HG03103 (cell line): ENCODE results near the gene CAMK2N2.

Experiments used
- ATAC-seq: cut with Tn5 transposase; IDR thresholded peaks from one replicate; pipeline ENCODE4 v1.9.1; 2021; ENCODE audit warnings: low read depth; ENCODE audit not compliant: unreplicated experiment

CAMK2N2 gene

DNA sequence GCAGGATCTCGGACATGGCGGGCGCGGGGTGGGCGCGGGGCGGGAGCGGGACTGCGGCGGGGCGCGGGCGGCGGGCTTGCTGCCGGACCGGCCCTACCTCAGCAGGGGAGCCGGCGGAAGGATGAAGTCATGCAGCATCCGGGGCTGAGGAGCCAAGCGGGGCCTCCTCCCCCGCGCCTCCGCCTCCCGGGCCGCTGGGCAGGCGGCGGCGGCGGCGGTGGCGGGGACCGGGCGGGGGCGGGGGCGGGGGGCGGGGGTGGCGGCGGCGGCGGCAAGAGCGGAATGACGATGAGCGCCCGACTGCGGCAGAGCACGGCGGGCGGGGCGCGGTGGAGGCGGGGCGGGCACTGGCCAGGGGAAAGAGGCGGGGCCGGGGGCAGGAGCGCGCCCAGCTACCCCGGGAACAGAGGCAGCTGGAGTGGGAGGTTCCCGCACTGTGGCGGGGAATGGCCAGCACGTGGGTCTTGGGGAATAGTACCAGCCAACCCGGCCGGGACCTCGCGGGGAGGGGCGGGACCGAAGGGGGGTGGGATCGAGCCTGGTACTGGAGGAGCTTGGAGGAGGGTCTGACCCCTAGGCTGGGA, at the start of gene CAMK2N2:
TSS of gene CAMK2N2 (minus strand) at position 284 of the 584 bp plus-strand sequence. CDS start at position 16, 268 bp downstream.
- ATAC-seq, result no peak

GRCh38 chr3:184308744-184309143, 47.4 kb upstream of the CAMK2N2 start:
- ATAC-seq, result no peak

GRCh38 chr3:184307915-184308314, 46.6 kb upstream of the CAMK2N2 start:
- no peak for ATAC-seq

DNA sequence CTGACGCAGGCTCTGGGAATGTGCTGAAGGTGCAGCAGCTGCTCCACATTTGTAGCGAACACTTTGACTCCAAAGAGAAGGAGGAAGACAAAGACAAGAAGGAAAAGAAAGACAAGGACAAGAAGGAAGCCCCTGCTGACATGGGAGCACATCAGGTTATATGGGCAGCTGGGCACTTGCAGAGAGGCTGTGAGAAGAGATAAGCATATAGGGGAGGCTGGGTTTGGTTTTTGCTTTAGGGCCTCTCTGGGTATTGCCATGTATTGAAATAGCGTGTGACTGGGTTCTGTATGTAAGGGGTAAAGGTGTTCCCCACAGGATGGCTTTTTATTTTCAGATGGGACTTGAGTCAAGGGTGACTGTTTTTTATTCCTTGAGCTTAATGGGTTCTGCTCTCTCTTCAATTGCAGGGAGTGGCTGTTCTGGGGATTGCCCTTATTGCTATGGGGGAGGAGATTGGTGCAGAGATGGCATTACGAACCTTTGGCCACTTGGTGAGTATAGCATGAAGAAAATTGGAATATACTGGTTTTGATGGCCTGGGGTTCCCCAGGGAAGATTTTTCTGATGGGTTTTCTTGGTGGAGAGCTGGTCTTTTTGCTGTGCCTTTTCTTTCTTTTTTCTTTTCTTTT, 45.1 kb upstream of the CAMK2N2 start:
- ATAC-seq, result no peak

- ATAC-seq, result no peak
Measured at GRCh38 chr3:184305577-184305976, 44.2 kb upstream of the CAMK2N2 start.

DNA sequence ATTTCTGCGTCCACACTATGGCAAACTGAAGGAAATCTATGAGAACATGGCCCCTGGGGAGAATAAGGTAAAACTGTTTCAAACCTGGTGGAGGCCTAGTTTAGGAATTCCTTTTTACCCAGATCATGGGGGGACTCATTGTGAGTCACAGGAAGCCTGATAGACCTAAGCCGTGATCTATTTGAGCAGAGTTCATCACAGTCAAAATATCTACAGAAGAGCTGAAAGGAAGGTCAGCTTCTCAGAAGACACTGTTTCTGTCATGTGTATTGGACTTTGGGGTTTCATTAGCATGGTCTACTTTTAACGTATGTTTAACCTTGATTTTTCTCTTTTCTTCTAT, 39.0 kb upstream of the CAMK2N2 start:
- no peak for ATAC-seq

DNA sequence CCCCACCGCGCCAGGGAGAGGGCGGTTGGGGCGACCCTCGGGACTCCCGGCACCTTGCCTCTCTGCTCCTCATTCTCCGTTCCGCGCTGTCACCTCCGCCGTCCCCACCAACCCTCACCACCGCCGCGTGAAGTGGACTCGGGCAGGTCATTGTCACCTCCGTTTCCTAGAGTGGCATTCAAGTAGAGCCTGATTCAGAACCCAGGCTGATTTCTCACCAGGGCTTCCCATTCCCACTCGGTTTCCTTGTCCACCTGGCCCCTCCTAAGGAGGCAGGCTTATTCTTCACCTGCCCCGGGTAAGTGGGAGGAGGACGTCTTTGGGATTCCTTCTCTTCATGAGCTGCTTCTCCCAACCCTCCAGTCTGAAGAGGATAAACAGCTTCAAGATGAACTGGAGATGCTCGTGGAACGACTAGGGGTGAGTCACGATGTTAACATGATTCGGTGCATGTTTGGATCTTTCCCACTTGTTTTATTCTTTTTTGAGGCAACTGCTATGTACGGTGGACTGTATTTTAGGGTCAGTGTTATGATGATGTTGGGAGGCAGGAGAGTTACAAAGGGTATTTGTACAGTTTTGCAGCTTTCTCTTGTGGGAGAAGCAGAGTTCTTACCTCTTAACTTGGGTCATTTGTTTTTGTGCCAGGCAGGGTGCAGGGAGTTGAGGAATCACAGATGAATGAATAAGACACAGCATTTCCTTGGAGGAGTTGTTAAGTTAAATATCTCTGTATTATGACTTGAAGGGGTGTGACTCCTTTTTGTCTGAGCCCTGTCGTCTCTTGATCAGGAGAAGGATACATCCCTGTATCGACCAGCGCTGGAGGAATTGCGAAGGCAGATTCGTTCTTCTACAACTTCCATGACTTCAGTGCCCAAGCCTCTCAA, 38.4 kb upstream of the CAMK2N2 start:
- no peak for ATAC-seq

DNA sequence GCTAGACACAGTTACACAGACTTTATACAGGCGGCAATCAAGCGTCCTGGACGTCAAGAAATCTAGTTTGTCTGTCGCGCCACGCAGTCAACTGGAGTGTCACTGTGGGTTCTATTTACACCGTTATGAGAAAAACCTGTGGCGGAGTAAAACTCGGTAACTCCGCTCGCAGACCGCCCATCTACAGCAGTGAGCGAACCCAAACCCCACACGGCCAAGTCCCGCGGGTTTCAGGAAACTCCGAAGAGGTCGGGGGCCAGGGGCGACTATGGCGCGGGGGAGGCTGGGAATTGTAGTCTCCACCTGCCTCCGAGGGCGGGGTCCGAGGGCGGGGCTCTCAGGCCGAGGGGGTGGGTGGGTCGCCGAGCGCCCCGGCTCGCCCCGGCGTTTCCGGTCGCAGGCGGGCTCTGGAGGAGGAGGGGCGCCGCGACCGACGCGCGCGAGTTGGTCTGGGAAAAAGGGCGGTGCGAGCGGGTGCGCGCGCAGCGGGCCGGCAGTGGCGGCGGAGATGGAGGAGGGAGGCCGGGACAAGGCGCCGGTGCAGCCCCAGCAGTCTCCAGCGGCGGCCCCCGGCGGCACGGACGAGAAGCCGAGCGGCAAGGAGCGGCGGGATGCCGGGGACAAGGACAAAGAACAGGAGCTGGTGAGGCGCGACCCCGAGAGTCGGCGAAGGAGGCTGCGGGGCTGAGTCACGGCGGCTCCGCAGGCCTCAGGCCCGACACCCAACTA, 37.6 kb upstream of the CAMK2N2 start, which contains the start of gene PSMD2:
TSS of gene PSMD2 (plus strand) at position 483 of the 729 bp plus-strand sequence. CDS start at position 509, 26 bp downstream.
- ATAC-seq, result peak; percentile 81

- ATAC-seq, result no peak
Measured at GRCh38 chr3:184296616-184297015, 35.3 kb upstream of the CAMK2N2 start.

DNA sequence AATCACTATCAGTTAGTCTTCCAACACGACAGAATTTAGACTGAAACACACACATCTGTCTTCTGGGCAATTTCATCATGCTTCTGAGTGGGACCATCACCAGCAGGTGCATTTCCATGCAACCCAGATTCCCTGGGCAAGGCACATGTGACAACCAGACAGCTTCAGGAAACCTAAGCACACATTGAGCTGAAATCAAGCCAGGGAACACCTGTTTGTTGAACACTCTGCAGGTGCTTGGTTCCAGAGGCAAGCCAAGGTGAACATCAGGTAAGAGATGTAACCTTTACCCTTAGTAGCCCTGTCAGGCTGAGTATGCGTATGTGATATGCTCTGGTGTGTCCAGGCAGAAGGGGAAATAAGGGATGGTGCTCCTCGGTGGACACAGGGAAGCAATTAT, 34.4 kb upstream of the CAMK2N2 start:
- ATAC-seq, result no peak

DNA sequence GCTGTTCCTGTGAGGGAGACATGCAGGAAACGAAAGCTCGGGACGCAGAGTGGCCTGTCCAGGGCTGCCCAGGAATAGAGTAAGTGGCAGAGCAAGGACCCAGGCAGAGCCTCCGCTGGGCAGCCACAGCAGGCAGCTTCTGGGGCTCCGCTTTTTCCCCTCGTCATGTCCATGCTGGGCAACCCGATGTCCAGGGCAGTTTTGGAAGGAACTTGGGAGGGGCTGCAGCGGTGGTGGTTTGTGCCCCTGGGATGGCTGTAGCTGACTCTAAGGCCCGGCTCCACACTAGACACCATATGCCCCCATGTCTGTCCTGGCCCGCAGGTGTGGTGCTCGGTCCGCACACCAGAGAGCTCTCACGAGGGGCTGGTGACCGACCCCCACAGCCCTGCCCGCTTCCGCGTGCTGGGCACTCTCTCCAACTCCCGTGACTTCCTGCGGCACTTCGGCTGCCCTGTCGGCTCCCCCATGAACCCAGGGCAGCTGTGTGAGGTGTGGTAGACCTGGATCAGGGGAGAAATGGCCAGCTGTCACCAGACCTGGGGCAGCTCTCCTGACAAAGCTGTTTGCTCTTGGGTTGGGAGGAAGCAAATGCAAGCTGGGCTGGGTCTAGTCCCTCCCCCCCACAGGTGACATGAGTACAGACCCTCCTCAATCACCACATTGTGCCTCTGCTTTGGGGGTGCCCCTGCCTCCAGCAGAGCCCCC, 30.5 kb upstream of the CAMK2N2 start:
- no peak for ATAC-seq

GRCh38 chr3:184291044-184291737, 29.8 kb upstream of the CAMK2N2 start:
- no peak for ATAC-seq

- ATAC-seq, result no peak
Measured at GRCh38 chr3:184290331-184290730, 29.0 kb upstream of the CAMK2N2 start.

- ATAC-seq, result no peak
Measured at GRCh38 chr3:184289426-184289938, 28.1 kb upstream of the CAMK2N2 start.

- ATAC-seq, result no peak
Measured at GRCh38 chr3:184284696-184285095, 23.3 kb upstream of the CAMK2N2 start.

- no peak for ATAC-seq
Measured at GRCh38 chr3:184283681-184284080, 22.3 kb upstream of the CAMK2N2 start.

- no peak for ATAC-seq
Measured at GRCh38 chr3:184282941-184283340, 21.6 kb upstream of the CAMK2N2 start.

DNA sequence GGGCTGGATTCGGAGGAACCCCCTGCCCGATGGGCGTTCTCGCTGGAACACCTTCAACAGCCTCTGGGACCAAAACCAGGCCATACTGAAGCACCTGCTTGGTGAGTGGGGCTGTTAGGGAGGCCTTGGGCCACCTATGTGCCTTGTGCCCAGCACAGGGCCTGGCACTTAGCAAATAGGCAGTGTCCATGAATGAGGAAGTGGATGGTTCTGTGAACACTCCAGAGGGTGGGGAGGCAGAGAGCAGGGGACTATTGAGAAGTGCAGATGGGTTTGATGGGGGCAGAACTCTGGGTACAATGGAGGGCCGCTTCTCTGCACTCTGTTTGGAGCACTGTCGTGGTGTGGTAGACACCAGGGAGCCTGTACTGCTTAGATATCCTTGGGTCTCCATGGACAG, 16.0 kb upstream of the CAMK2N2 start:
- ATAC-seq, result no peak
